GM23248 (cell line): ENCODE data around the gene RPS5. TPM values are rescaled to one million over a fixed set of nuclear protein-coding genes. Genes with fewer than 3 reads are reported as not detected.
"Not testable (repeated sequence)": the region's sequence is repeated elsewhere in the genome, so short reads cannot be mapped to it uniquely, and the experiment has no call there.

ENCODE experiments used
- DNase-seq: peaks from one replicate; pipeline ENCODE4 v3.0.0-alpha.2; 2015
- H2AFZ ChIP-seq: fragments of 200-600 bp; sonication (generic); 2 replicates; pipeline ENCODE4 v1.6.1; 2016; ENCODE audit warnings: antibody characterized with exemption
- H3F3A ChIP-seq: fragments of 200-600 bp; sonication (generic); 2 replicates; pipeline ENCODE4 v1.6.1; 2016; ENCODE audit warnings: mild to moderate bottlenecking, antibody characterized with exemption, mixed run types; ENCODE audit not compliant: insufficient read depth
- H3K27ac ChIP-seq: fragments of 200-600 bp; sonication (generic); 2 replicates; pipeline ENCODE4 v1.5.1; 2016; ENCODE audit warnings: mild to moderate bottlenecking
- H3K27me3 ChIP-seq: fragments of 200-600 bp; sonication (generic); replicated peaks from 2 replicates; pipeline ENCODE4 v1.6.1; 2016; ENCODE audit warnings: mild to moderate bottlenecking; ENCODE audit not compliant: insufficient read depth
- H3K36me3 ChIP-seq: fragments of 200-600 bp; sonication (generic); 2 replicates; pipeline ENCODE4 v1.6.1; 2016; ENCODE audit warnings: low read depth, mild to moderate bottlenecking
- H3K4me1 ChIP-seq: fragments of 200-600 bp; sonication (generic); 2 replicates; pipeline ENCODE4 v1.6.1; 2016; ENCODE audit warnings: mild to moderate bottlenecking; ENCODE audit not compliant: insufficient read depth
- H3K4me2 ChIP-seq: fragments of 200-600 bp; sonication (generic); one replicate; pipeline ENCODE4 v1.6.1; 2016; ENCODE audit warnings: mild to moderate bottlenecking; ENCODE audit not compliant: unreplicated experiment
- H3K4me3 ChIP-seq: fragments of 200-600 bp; sonication (generic); 2 replicates; pipeline ENCODE4 v1.5.1; 2016; ENCODE audit warnings: mild to moderate bottlenecking
- H3K79me2 ChIP-seq: fragments of 200-600 bp; sonication (generic); 2 replicates; pipeline ENCODE4 v1.6.1; 2016; ENCODE audit warnings: mild to moderate bottlenecking; ENCODE audit not compliant: insufficient read depth
- H3K9ac ChIP-seq: fragments of 200-600 bp; sonication (generic); 2 replicates; pipeline ENCODE4 v1.6.1; 2016; ENCODE audit warnings: mild to moderate bottlenecking
- H3K9me2 ChIP-seq: fragments of 200-600 bp; sonication (generic); 2 replicates; pipeline ENCODE4 v1.6.1; 2016; ENCODE audit warnings: mixed run types, mild to moderate bottlenecking, moderate library complexity; ENCODE audit not compliant: insufficient read depth
- H3K9me3 ChIP-seq: fragments of 200-600 bp; sonication (generic); one replicate; pipeline ENCODE4 v1.6.1; 2017; ENCODE audit warnings: low read depth
- H4K20me1 ChIP-seq: fragments of 200-600 bp; sonication (generic); 2 replicates; pipeline ENCODE4 v1.6.0; 2016; ENCODE audit not compliant: insufficient read depth
- EZH2 ChIP-seq: fragments of 200-600 bp; sonication (generic); IDR thresholded peaks from 2 replicates; pipeline ENCODE4 v1.6.1; 2018; ENCODE audit warnings: antibody characterized with exemption, mild to moderate bottlenecking; ENCODE audit not compliant: insufficient read depth, poor library complexity, severe bottlenecking
- EZH2phosphoT487 ChIP-seq: fragments of 200-600 bp; sonication (generic); IDR thresholded peaks from 2 replicates; pipeline ENCODE4 v1.6.1; 2018; ENCODE audit warnings: antibody characterized with exemption, moderate library complexity, mild to moderate bottlenecking, low read depth; ENCODE audit not compliant: insufficient read depth
- WGBS, 2 experiments: methylation state at CpG; one replicate each; pipeline ENCODE4 v1.1.6; 2015 to 2017; ENCODE audit warnings: low lambda C conversion rate in 2 of 2, low coverage in 1 of 2; ENCODE audit errors: missing lambda C conversion rate in 2 of 2; 5-methylcytosine and 5-hydroxymethylcytosine counted together
- in situ Hi-C: fragments of 300-500 bp; cut with MboI; formaldehyde crosslinking; loops from 2 replicates; pipeline ENCODE4 v1.15.0; 2020
- polyA plus RNA-seq: library from polyadenylated mRNA; unstranded; fragments of >200 nt; fragmentation: Nextera tagmentation; extraction: Ambion mirVana; gene quantifications from 2 replicates; pipeline ENCODE4 v1.2.1, GENCODE V29; 2016
- total RNA-seq: library from RNA; depleted of rRNA; stranded (reverse); fragments of >200 nt; shearing (Covaris generic); gene quantifications from 2 replicates; pipeline ENCODE4 v1.2.3, GENCODE V29; 2014

RPS5 gene
- total and polyA plus RNA-seq, 2 experiments from 2014 or later = 561 to 1,366 TPM

GRCh38 chr19:58401840-58402421, 14.9 kb downstream of the RPS5 start:
- peaks cover 5% of the 10 kb centered on the region; the same call in 1 of the 2 replicates for H3K79me2 ChIP-seq
- H3K4me3 ChIP-seq = peak overlapping the region; percentile 85
- no peaks in the 10 kb centered on the region for H4K20me1 ChIP-seq
- H3F3A ChIP-seq = 0 out of 2 replicates have a peak, but pooled peaks cover 5% of the 10 kb centered on the region
- H2AFZ ChIP-seq = peak overlapping the region; percentile 91
- H3K4me1 ChIP-seq = peaks cover 6% of the 10 kb centered on the region
- 26 to 28% methylated on average over 21 to 23 of the region's 23 CpGs for WGBS, 2 experiments
- no peak for DNase-seq
- peak overlapping the region; percentile 84 for H3K9ac ChIP-seq
- in situ Hi-C loops = no loop called here
- no peaks in the 10 kb centered on the region for H3K9me2 ChIP-seq
- TF ChIP-seq EZH2 (no peak), EZH2phosphoT487 (no peak)
- no peaks in the 10 kb centered on the region for H3K27me3 ChIP-seq
- H3K36me3 ChIP-seq = no peaks in the 10 kb centered on the region
- peak overlapping the region; percentile 81 for H3K4me2 ChIP-seq
- H3K27ac ChIP-seq = peak overlapping the region; percentile 79
- no peaks in the 10 kb centered on the region for H3K9me3 ChIP-seq

GRCh38 chr19:58403920-58404478, 16.9 kb downstream of the RPS5 start:
- 67 to 73% methylated on average over 5 of the region's 5 CpGs for WGBS, 2 experiments

GRCh38 chr19:58406818-58407657, 20.0 kb downstream of the RPS5 start:
- no peaks in the 10 kb centered on the region for H3K36me3 ChIP-seq
- H3K9me3 ChIP-seq = no peaks in the 10 kb centered on the region
- peak overlapping the region; percentile 84; the same call in 1 of the 2 replicates for H2AFZ ChIP-seq
- H3K79me2 ChIP-seq = peaks cover 49% of the 10 kb centered on the region
- H3F3A ChIP-seq = 0 out of 2 replicates have a peak, but pooled peaks cover 5% of the 10 kb centered on the region
- H3K4me3 ChIP-seq = peak overlapping the region; percentile 91
- H4K20me1 ChIP-seq = no peaks in the 10 kb centered on the region
- 0 out of 2 replicates have a peak, but pooled peaks cover 11% of the 10 kb centered on the region for H3K4me1 ChIP-seq
- H3K27ac ChIP-seq = peak overlapping the region; percentile 59
- DNase-seq = peak; percentile 55
- no peaks in the 10 kb centered on the region for H3K9me2 ChIP-seq
- no peaks in the 10 kb centered on the region for H3K27me3 ChIP-seq
- in situ Hi-C loops = no loop called here
- peak overlapping the region; percentile 92 for H3K9ac ChIP-seq
- TF ChIP-seq EZH2phosphoT487 (no peak), EZH2 (no peak)
- H3K4me2 ChIP-seq = peak overlapping the region; percentile 93
- 58% methylated on average over 10 of the region's 10 CpGs for WGBS, 2 experiments

More at GRCh38 chr19:58403920-58404478, 16.9 kb downstream of the RPS5 start:
- H3F3A ChIP-seq, in situ Hi-C loops, H3K9me3 ChIP-seq, H3K27me3 ChIP-seq, H3K4me3 ChIP-seq, H2AFZ ChIP-seq, H3K36me3 ChIP-seq, H4K20me1 ChIP-seq, H3K9me2 ChIP-seq, H3K9ac ChIP-seq, H3K4me2 ChIP-seq, H3K27ac ChIP-seq: not testable (repeated sequence)
- H3K4me1 ChIP-seq = peaks cover 12% of the 10 kb centered on the region
- H3K79me2 ChIP-seq = peaks cover 23% of the 10 kb centered on the region
- DNase-seq = peak; percentile 23

- peak overlapping the region; percentile 92 for H3K9ac ChIP-seq
- 0 out of 2 replicates have a peak, but pooled peaks cover 11% of the 10 kb centered on the region for H3K4me1 ChIP-seq
- H3K9me2 ChIP-seq = no peaks in the 10 kb centered on the region
- no peaks in the 10 kb centered on the region for H3K36me3 ChIP-seq
- peak overlapping the region; percentile 91 for H3K4me3 ChIP-seq
- TF ChIP-seq EZH2phosphoT487 (no peak), EZH2 (no peak)
- no peaks in the 10 kb centered on the region for H3K9me3 ChIP-seq
- H3F3A ChIP-seq = 0 out of 2 replicates have a peak, but pooled peaks cover 5% of the 10 kb centered on the region
- H3K27ac ChIP-seq = peak overlapping the region; percentile 59
- in situ Hi-C loops = no loop called here
- peak overlapping the region; percentile 93 for H3K4me2 ChIP-seq
- DNase-seq = peak; percentile 54
- no peaks in the 10 kb centered on the region for H4K20me1 ChIP-seq
- no peaks in the 10 kb centered on the region for H3K27me3 ChIP-seq
- H3K79me2 ChIP-seq = peaks cover 54% of the 10 kb centered on the region
- 5 to 6% methylated on average over 22 of the region's 22 CpGs for WGBS, 2 experiments
- H2AFZ ChIP-seq = peak overlapping the region; percentile 84
These were observed 20.6 kb downstream of the RPS5 start for GRCh38 chr19:58407658-58408151.
